Natural killer cell (primary cell): ENCODE measurements around the gene FNTB. TPM values are rescaled to one million over a fixed set of nuclear protein-coding genes. Genes with fewer than 3 reads are reported as not detected.

Source experiments
- ATAC-seq, 3 donors: fragments of 150-1000 bp in 2 of 3; fragments of 200-7000 bp in 1 of 3; cut with Tn5 transposase; 1 replicate in 1 of 3; 2 replicates in 2 of 3; pipeline ENCODE4 v1.10.0; 2021; ENCODE audit warnings: mild to moderate bottlenecking in 2 of 3, moderate library complexity in 2 of 3
- DNase-seq, 2 donors: peaks; one replicate each; pipeline versions ENCODE4 v3.0.0 to v3.0.0-alpha.2; 2013 to 2021; ENCODE audit warnings: mixed read lengths in 1 of 2
- H3K27ac ChIP-seq: one replicate; pipeline ENCODE4 v1.5.1; 2013; ENCODE audit warnings: mild to moderate bottlenecking, low read length
- H3K27me3 ChIP-seq: one replicate; pipeline ENCODE4 v1.6.1; 2013; ENCODE audit warnings: low read length; ENCODE audit not compliant: control insufficient read depth, insufficient read depth
- H3K36me3 ChIP-seq: one replicate; pipeline ENCODE4 v1.6.1; 2013; ENCODE audit warnings: low read length; ENCODE audit not compliant: control insufficient read depth, insufficient read depth
- H3K4me1 ChIP-seq: one replicate; pipeline ENCODE4 v1.6.1; 2013; ENCODE audit warnings: low read length; ENCODE audit not compliant: control insufficient read depth, insufficient read depth
- H3K4me3 ChIP-seq: one replicate; pipeline ENCODE4 v1.5.1; 2013; ENCODE audit warnings: low read length
- H3K9me3 ChIP-seq: one replicate; pipeline ENCODE4 v1.6.1; 2013; ENCODE audit warnings: low read length; ENCODE audit not compliant: control insufficient read depth, insufficient read depth
- H3K27ac Mint-ChIP-seq, 2 donors: one replicate each; pipeline ENCODE4 v1.8.0; 2022; ENCODE audit warnings: mild to moderate bottlenecking in 2 of 2, mixed read lengths in 2 of 2, moderate library complexity in 1 of 2
- H3K27me3 Mint-ChIP-seq, 2 donors: one replicate each; pipeline ENCODE4 v1.8.0; 2022; ENCODE audit warnings: low read depth in 2 of 2, mixed read lengths in 2 of 2
- H3K36me3 Mint-ChIP-seq: one replicate; pipeline ENCODE4 v1.8.0; 2022; ENCODE audit warnings: mixed read lengths
- H3K4me1 Mint-ChIP-seq, 2 donors: one replicate each; pipeline ENCODE4 v1.8.0; 2022; ENCODE audit warnings: mixed read lengths in 2 of 2
- H3K4me3 Mint-ChIP-seq: one replicate; pipeline ENCODE4 v1.8.0; 2022; ENCODE audit warnings: mild to moderate bottlenecking, moderate library complexity, mixed read lengths
- H3K9me3 Mint-ChIP-seq, 2 donors: one replicate each; pipeline ENCODE4 v1.8.0; 2022; ENCODE audit warnings: mixed read lengths in 2 of 2
- WGBS: methylation state at CpG from one replicate; pipeline ENCODE4 v1.1.7; 2013; ENCODE audit warnings: missing lambda C conversion rate; ENCODE audit not compliant: insufficient coverage; 5-methylcytosine and 5-hydroxymethylcytosine counted together
- intact Hi-C: fragments of 100-400 bp; cut with micrococcal nuclease; formaldehyde crosslinking; loops from one replicate; pipeline ENCODE4 v1.14.2; 2022
- total RNA-seq, 4 donors: library from RNA; stranded (reverse); fragments of 120-200 nt in 1 of 4; gene quantifications; one replicate each; pipeline versions ENCODE4 v1.2.3 to v1.2.4, GENCODE V29; 2013 to 2022
- TF ChIP-seq, protein P1 (sequence below): fragments of 200-600 bp; IDR thresholded peaks from one replicate; pipeline ENCODE4 v1.8.0; 2022; ENCODE audit warnings: antibody characterized with exemption

FNTB gene
- total RNA-seq, 3 donors from 2014 or later (not counting 1 experiment from before 2014, with no cell fraction given) = 4.0 to 8.7 (median 8.4) TPM

DNA sequence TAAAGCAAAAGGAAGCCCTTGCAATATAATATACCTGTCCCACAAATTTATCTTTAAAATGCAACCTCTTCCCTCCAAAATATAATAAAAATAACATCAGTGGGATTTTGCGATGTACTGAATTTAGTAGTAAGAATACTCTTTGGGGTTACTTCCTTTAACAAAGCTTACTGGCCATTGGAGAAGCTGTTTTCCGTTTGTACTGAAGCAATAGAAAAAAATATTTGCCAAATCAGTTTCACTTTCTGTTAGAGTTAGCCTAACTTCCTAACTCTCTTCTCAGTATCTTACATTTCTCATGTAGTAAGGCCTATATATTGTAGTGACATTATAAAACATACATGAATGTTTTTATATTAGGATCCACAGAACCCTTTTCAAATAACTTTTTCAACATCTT is 111.9 kb downstream of the FNTB start:
- TF ChIP-seq, protein P1, sequence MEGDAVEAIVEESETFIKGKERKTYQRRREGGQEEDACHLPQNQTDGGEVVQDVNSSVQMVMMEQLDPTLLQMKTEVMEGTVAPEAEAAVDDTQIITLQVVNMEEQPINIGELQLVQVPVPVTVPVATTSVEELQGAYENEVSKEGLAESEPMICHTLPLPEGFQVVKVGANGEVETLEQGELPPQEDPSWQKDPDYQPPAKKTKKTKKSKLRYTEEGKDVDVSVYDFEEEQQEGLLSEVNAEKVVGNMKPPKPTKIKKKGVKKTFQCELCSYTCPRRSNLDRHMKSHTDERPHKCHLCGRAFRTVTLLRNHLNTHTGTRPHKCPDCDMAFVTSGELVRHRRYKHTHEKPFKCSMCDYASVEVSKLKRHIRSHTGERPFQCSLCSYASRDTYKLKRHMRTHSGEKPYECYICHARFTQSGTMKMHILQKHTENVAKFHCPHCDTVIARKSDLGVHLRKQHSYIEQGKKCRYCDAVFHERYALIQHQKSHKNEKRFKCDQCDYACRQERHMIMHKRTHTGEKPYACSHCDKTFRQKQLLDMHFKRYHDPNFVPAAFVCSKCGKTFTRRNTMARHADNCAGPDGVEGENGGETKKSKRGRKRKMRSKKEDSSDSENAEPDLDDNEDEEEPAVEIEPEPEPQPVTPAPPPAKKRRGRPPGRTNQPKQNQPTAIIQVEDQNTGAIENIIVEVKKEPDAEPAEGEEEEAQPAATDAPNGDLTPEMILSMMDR = no peak
- peak in 1 of 2 donors; percentile 72 for DNase-seq

GRCh38 chr14:65100922-65101541 is 114.3 kb downstream of the FNTB start:
- WGBS = 0% methylated on average over 4 of the region's 6 CpGs
- Mint-ChIP-seq H3K4me3 (peak overlapping the region; percentile 96), H3K4me1 (peaks cover 52 to 63% of the 10 kb centered on the region in 2 donors), H3K36me3 (no peaks in the 10 kb centered on the region), H3K27me3 (peaks cover 0 to 4% of the 10 kb centered on the region in 2 donors), H3K27ac (peak overlapping the region; percentile 94 to 95), H3K9me3 (no peaks in the 10 kb centered on the region)
- H3K4me1 ChIP-seq = peaks cover 25% of the 10 kb centered on the region
- peaks cover 8% of the 10 kb centered on the region for H3K36me3 ChIP-seq
- DNase-seq = peak in 1 of 2 donors; percentile 59
- peaks cover 7% of the 10 kb centered on the region for H3K27me3 ChIP-seq
- intact Hi-C loops = loop anchor here (5.0 kb wide), 1 partner anchor 189 kb away; the partner anchor contains the start of gene CHURC1
- H3K9me3 ChIP-seq = no peaks in the 10 kb centered on the region
- TF ChIP-seq, protein P1 = no peak
- H3K4me3 ChIP-seq = peak overlapping the region; percentile 76
- no peak for ATAC-seq
- H3K27ac ChIP-seq = peak overlapping the region; percentile 94

More for the DNA sequence above, 111.9 kb downstream of the FNTB start:
- H3K36me3 ChIP-seq = peaks cover 20% of the 10 kb centered on the region
- H3K27me3 Mint-ChIP-seq = no peaks in the 10 kb centered on the region
- H3K27ac Mint-ChIP-seq = peak overlapping the region; percentile 93 to 94
- peaks cover 73 to 87% of the 10 kb centered on the region in 2 donors for H3K4me1 Mint-ChIP-seq
- peak overlapping the region; percentile 60 for H3K27ac ChIP-seq
- ATAC-seq = peak in 1 of 3 donors; percentile 4
- peak overlapping the region; percentile 96 for H3K4me3 Mint-ChIP-seq
- H3K36me3 Mint-ChIP-seq = no peaks in the 10 kb centered on the region
- H3K9me3 Mint-ChIP-seq = no peaks in the 10 kb centered on the region
- peaks cover 2% of the 10 kb centered on the region for H3K27me3 ChIP-seq
- H3K4me3 ChIP-seq = peak overlapping the region; percentile 8
- H3K9me3 ChIP-seq = no peaks in the 10 kb centered on the region
- WGBS = 0% methylated on average over 2 of the region's 2 CpGs
- intact Hi-C loops = no loop called here
- H3K4me1 ChIP-seq = peaks cover 31% of the 10 kb centered on the region

DNA sequence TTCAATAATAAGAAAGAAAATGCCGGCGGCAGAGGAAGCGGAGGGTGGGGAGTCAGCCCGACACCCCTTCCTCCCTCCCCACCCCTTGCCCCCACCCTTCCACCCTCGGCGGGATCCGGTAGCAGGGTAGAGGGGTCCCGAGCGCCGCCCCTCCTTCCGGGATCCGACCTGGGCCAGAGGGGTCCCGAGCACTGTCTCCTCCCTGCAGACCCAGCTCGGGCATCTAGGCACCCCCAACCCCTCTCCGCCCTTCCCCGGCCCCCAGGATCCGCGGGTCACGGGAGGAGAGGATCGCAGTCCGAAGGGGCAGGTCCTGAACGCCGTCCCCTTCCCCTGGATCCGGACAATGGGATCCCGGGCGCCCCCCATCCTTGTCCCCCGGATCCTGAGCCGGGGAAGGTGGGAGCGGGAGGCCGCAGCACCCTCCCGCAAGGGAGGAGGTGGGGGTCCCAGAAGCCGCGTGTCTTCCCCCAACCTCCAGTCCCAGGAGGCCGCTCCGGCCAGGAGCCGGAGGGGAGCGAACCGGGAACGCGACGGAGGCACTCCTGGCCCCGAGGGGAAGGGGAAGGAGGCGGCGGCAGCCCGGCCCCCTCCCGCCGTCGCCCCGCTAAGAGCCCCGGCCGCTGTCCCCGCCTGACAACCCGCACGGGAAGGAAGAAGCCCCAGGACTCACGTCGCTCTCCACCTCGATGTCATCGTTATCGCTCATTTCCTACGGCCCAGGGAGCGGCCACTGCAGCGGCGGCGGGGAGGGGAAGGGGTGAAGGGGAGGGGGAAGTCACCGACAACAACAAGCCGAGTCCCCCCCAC is 115.1 kb downstream of the FNTB start:
- peaks cover 44 to 55% of the 10 kb centered on the region in 2 donors for H3K4me1 Mint-ChIP-seq
- DNase-seq = peak in 1 of 2 donors; percentile 69
- ATAC-seq = no peak
- H3K4me1 ChIP-seq = peaks cover 20% of the 10 kb centered on the region
- peak overlapping the region; percentile 94 to 95 for H3K27ac Mint-ChIP-seq
- H3K36me3 Mint-ChIP-seq = no peaks in the 10 kb centered on the region
- H3K27me3 Mint-ChIP-seq = peaks cover 0 to 4% of the 10 kb centered on the region in 2 donors
- no peaks in the 10 kb centered on the region for H3K9me3 ChIP-seq
- H3K27me3 ChIP-seq = peaks cover 7% of the 10 kb centered on the region
- intact Hi-C loops = loop anchor here (1.0 to 5.0 kb wide), 2 partner anchors 115 to 190 kb away; partner anchors contain the start of gene CHURC1
- peak overlapping the region; percentile 96 for H3K4me3 Mint-ChIP-seq
- TF ChIP-seq, protein P1 = no peak
- peak overlapping the region; percentile 76 for H3K4me3 ChIP-seq
- no peaks in the 10 kb centered on the region for H3K9me3 Mint-ChIP-seq
- 0% methylated on average over 46 of the region's 66 CpGs for whole genome bisulfite sequencing
- H3K36me3 ChIP-seq = peaks cover 7% of the 10 kb centered on the region
- peak overlapping the region; percentile 94 for H3K27ac ChIP-seq
